Vagina (tissue), 2 donors: ENCODE results near the gene PREB. TPM values are rescaled to one million over a fixed set of nuclear protein-coding genes. Genes with fewer than 3 reads are reported as not detected.

Source experiments
- DNase-seq, 2 donors: peaks; one replicate each; pipeline ENCODE4 v3.0.0-alpha.2; 2017; ENCODE audit errors: extremely low spot score in 2 of 2
- H3K27ac ChIP-seq: fragments of 200-600 bp; sonication (generic); one replicate; pipeline ENCODE4 v1.5.1; 2019
- H3K27me3 ChIP-seq: fragments of 200-600 bp; sonication (generic); one replicate; pipeline ENCODE4 v1.5.1; 2019
- H3K36me3 ChIP-seq, 2 donors: fragments of 200-600 bp; sonication (generic); one replicate each; pipeline ENCODE4 v1.5.1; 2017 to 2019
- H3K4me1 ChIP-seq: fragments of 200-600 bp; sonication (generic); one replicate; pipeline ENCODE4 v1.5.1; 2019
- H3K4me3 ChIP-seq, 2 donors: fragments of 200-600 bp; sonication (generic); 1 replicate in 1 of 2; 2 replicates in 1 of 2; pipeline ENCODE4 v1.5.1; 2016 to 2019
- H3K9me3 ChIP-seq: fragments of 200-600 bp; sonication (generic); one replicate; pipeline ENCODE4 v1.5.1; 2019
- CTCF ChIP-seq, 3 experiments: fragments of 450-650 bp in 2 of 3; fragments of 200-600 bp in 1 of 3; sonication (generic) in 1 of 3; IDR thresholded peaks; one replicate each; pipeline ENCODE4 v1.5.1; 2017 to 2019; ENCODE audit warnings: antibody characterized with exemption in 3 of 3, mild to moderate bottlenecking in 2 of 3, moderate library complexity in 2 of 3
- POLR2A ChIP-seq, 2 donors: fragments of 450-650 bp; IDR thresholded peaks; one replicate each; pipeline ENCODE4 v1.6.1; 2017; ENCODE audit warnings: antibody characterized with exemption in 2 of 2, mild to moderate bottlenecking in 2 of 2, moderate library complexity in 2 of 2
- POLR2AphosphoS5 ChIP-seq, 2 donors: sonication (generic); formaldehyde crosslinking; IDR thresholded peaks; one replicate each; pipeline ENCODE4 v1.9.0; 2017; ENCODE audit warnings: antibody characterized with exemption in 2 of 2, mild to moderate bottlenecking in 2 of 2, low read depth in 1 of 2; ENCODE audit not compliant: insufficient read depth in 1 of 2
- intact Hi-C: fragments of 100-400 bp; cut with DNase I; formaldehyde crosslinking; loops from one replicate; pipeline ENCODE4 v1.15.1; 2023
- total RNA-seq: library from RNA; depleted of rRNA; stranded (reverse); fragments of >200 nt; gene quantifications from one replicate; pipeline ENCODE4 v1.2.3, GENCODE V29; 2016

PREB gene
- total RNA-seq, 1 donor from 2014 or later: 57.5 TPM

DNA sequence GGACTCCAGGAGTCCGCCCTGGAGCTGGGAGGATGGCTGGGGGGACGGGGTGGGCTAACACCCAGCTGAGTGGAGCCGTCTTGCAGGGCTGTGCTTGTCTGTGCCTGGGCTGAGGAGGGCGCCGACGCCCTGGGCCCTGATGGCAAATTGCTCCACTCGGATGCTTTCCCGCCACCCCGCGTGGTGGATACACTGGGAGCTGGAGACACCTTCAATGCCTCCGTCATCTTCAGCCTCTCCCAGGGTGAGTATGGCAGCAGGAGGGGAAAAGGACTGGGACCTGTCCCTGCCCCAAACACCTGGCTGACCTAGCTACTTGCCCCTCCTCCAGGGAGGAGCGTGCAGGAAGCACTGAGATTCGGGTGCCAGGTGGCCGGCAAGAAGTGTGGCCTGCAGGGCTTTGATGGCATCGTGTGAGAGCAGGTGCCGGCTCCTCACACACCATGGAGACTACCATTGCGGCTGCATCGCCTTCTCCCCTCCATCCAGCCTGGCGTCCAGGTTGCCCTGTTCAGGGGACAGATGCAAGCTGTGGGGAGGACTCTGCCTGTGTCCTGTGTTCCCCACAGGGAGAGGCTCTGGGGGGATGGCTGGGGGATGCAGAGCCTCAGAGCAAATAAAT is 35.0 kb downstream of the PREB start:
- no peak for DNase-seq
- no peaks in the 10 kb centered on the region for H3K36me3 ChIP-seq
- no peak for TF ChIP-seq CTCF (IDR thresholded peaks at IDR 0.05)
- TF ChIP-seq POLR2A (IDR thresholded peaks at IDR 0.05): no peak
- TF ChIP-seq POLR2AphosphoS5 (IDR thresholded peaks at IDR 0.05; ENCODE audit: insufficient read depth in 1 of 2, low read depth in 1 of 2): no peak
- H3K4me1 ChIP-seq: peaks cover 8% of the 10 kb centered on the region
- intact Hi-C loops: loop anchor here (5.0 kb wide), 1 partner anchor 183 kb away; the partner anchor contains the start of gene TRIM54
- H3K27ac ChIP-seq: no peak overlapping the region
- H3K4me3 ChIP-seq: no peak overlapping the region
- H3K9me3 ChIP-seq: no peaks in the 10 kb centered on the region
- no peaks in the 10 kb centered on the region for H3K27me3 ChIP-seq

GRCh38 chr2:27097341-27097740 is 37.1 kb downstream of the PREB start:
- intact Hi-C loops: loop anchor here (2.0 to 5.0 kb wide), 2 partner anchors 71 to 185 kb away; partner anchors contain the start of gene TRIM54
- DNase-seq: no peak
- Histone ChIP-seq H3K4me1 (peaks cover 8% of the 10 kb centered on the region), H3K27ac (no peak overlapping the region), H3K36me3 (no peaks in the 10 kb centered on the region), H3K9me3 (no peaks in the 10 kb centered on the region), H3K4me3 (no peak overlapping the region), H3K27me3 (no peaks in the 10 kb centered on the region)
- TF ChIP-seq POLR2AphosphoS5 (IDR thresholded peaks at IDR 0.05; ENCODE audit: insufficient read depth in 1 of 2, low read depth in 1 of 2) (no peak), CTCF (IDR thresholded peaks at IDR 0.05) (no peak), POLR2A (IDR thresholded peaks at IDR 0.05) (no peak)

- no peak overlapping the region for H3K27ac ChIP-seq
- H3K36me3 ChIP-seq: no peaks in the 10 kb centered on the region
- TF ChIP-seq POLR2AphosphoS5 (IDR thresholded peaks at IDR 0.05; ENCODE audit: insufficient read depth in 1 of 2, low read depth in 1 of 2): no peak
- no peak for TF ChIP-seq CTCF (IDR thresholded peaks at IDR 0.05)
- no peak for TF ChIP-seq POLR2A (IDR thresholded peaks at IDR 0.05)
- no peak for DNase-seq
- H3K4me3 ChIP-seq: no peak overlapping the region
- H3K4me1 ChIP-seq: peaks cover 8% of the 10 kb centered on the region
- no peaks in the 10 kb centered on the region for H3K27me3 ChIP-seq
- intact Hi-C loops: loop anchor here (2.0 to 5.0 kb wide), 2 partner anchors 72 to 185 kb away; partner anchors contain the start of gene TRIM54
- H3K9me3 ChIP-seq: no peaks in the 10 kb centered on the region
Observed at GRCh38 chr2:27096748-27097297, 37.6 kb downstream of the PREB start.

- DNase-seq: no peak
- intact Hi-C loops: loop anchor here (2.0 to 5.0 kb wide), 2 partner anchors 73 to 186 kb away; partner anchors contain the start of gene TRIM54
- no peak overlapping the region for H3K27ac ChIP-seq
- TF ChIP-seq CTCF (IDR thresholded peaks at IDR 0.05) (no peak), POLR2AphosphoS5 (IDR thresholded peaks at IDR 0.05; ENCODE audit: insufficient read depth in 1 of 2, low read depth in 1 of 2) (peak in 1 of 2 donors; percentile 37)
- peaks cover 8% of the 10 kb centered on the region for H3K4me1 ChIP-seq
- no peaks in the 10 kb centered on the region for H3K36me3 ChIP-seq
- peak overlapping the region; percentile 34 to 43 for H3K4me3 ChIP-seq
- no peaks in the 10 kb centered on the region for H3K27me3 ChIP-seq
- H3K9me3 ChIP-seq: no peaks in the 10 kb centered on the region
Observed at GRCh38 chr2:27095745-27096651, 38.4 kb downstream of the PREB start.
